HG02938 (cell line): ENCODE results near the gene MMAB.

ENCODE experiments used
- ATAC-seq: cut with Tn5 transposase; IDR thresholded peaks from one replicate; pipeline ENCODE4 v1.9.1; 2021; ENCODE audit warnings: mild to moderate bottlenecking, moderate library complexity; ENCODE audit not compliant: unreplicated experiment

The MMAB gene

DNA sequence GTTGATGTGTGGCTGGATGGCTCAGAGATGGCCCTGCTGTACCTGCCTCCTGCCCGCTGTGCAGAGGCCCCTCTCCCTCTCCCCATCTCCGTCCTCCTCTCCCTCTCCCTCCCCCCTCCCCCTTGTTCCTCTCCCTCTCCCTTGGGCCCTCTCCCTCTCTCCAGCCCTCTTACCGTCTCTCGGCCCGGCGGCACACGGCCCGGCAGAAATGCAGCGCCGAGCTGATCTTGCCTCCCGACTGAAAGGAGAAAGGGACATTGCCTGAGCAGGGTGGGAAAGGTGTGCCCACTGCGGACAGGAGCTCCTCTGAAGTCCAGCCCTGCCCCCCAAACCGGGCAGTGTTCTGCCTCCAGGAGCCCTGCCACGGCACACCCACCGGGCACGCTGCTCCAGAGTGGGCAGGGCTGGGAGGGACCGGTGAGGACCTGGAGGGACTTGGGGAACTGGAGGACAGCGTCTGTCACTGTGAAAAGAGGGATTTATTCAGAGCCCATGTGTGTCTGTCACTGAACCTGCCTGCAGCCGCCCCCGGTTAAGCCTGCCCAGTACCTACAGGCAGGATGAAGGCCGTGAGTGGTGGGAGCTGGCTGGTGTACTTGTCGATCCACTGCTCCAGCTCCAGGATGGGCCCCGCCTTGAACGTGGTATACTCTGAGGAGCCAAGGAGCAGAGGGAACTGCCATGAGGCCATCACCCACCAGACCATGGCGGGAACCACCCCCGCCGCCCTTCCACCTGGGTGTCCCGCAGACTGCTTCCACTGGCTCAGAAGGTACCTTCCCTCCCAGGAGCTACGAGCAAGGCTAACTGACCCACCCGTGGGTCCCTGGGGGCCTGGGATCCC lies 12.2 kb downstream of the MMAB start:
- no peak for ATAC-seq

DNA sequence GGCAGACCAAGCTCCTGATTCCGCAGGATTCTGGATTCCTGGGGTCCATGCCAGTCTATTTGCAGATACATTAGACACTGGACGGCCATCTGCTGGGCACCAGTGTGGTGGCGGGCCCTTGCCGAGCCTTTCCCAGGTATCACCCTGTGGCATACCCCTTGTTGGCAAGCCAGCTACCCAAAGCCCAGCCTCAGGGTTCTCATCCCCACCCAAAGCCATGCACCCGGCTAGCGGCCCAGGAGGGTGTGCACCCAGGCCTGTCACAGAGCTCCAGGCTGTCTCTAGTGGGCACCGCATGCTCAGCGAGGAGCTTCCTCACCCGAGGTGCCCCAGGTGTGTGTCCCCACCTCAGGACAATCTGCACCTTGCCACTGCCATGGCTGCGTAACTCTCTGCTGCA lies 13.7 kb downstream of the MMAB start:
- no peak for ATAC-seq

DNA sequence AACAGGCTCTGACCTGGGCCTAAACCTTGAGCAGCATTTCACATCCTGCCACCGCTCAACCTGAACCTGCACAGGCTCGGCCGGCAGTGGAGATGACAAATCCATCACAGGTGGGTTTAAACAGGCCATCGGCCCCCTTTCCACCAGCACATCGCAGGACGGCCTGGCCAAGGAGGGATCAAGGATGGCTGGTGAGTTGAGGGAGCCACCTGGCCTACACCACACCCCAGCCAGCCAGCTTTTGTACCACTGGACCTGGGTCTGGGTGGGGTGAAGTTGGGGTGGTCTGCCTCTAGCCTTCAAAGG lies 14.2 kb downstream of the MMAB start:
- no peak for ATAC-seq

DNA sequence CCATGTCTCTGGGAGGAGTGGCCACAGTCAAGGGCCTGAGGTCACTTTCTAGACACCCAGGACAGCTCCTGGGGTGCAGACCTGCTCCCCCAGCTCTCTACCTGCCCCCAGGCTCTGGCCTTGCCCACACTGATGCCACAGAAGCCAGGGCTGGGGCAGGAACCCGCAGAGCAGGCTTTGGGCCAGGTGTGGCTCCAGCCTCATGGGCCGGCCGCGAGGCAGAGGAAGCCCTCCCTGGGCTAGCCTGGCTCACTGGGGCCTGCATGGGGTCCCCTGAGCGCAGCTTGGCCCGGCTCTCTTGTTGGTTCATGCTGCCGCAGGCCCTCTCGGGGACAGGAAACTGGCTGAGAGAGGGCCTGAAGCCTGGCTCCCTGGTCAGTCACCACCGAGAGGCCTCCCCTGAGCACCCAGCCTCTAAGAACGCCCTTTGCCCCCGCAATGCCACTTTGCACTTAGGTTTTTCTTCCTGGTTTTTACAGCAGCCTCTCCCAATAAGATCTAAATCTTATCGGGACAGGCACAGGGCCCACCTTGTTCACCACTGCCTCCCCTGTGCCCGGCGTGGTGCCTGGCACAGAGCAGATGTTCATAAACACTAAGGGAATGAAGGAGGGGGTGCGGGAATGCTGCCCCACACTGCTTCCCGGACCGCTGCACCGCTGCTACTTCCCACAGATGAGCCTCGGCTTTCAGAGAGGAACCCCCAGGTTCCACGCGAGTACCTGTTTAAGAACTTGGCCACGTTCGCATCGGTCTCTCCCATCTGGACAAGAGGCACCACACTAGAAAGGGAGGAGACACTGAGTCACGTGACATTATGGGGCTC lies 14.7 kb downstream of the MMAB start:
- ATAC-seq = no peak

DNA sequence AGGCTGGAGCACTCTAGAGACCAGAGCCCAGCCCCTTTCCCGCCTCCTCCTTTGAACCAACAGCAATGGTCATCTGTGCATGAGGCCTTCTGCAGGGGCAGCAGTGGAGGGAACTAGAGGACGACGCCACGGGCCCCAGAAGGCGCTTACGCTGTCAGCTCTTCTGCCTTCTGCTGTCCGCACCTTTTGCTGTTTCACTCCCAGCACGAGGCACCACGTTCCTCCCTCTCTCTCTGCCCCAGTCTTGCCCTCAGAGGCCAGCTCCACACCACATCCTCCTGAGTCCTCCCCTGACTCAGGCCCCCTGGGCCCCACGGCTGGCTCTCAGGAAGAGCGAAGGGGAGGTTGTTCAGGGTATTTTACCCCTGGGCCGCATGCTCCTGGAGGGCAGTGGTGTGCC lies 15.5 kb downstream of the MMAB start:
- no peak for ATAC-seq

DNA sequence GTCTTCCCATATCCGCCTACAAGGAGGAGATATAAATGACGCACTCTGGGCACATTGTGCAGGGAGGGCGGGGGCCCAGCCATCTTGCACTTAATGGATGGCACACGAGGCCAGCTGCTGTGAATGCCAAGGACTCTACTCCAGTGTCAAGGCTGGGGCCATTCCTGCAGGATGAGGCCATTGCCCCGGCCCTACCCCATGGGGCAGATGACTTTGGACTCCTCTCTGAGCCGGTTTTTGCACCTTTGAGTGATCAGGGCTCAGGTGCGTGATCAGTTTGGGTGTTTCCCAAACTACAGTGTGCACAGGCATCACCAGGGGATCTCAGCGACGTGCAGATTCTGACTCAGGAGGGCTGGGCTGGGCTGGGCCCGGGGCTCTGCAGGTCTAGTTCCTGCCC lies 16.1 kb downstream of the MMAB start:
- ATAC-seq = no peak

DNA sequence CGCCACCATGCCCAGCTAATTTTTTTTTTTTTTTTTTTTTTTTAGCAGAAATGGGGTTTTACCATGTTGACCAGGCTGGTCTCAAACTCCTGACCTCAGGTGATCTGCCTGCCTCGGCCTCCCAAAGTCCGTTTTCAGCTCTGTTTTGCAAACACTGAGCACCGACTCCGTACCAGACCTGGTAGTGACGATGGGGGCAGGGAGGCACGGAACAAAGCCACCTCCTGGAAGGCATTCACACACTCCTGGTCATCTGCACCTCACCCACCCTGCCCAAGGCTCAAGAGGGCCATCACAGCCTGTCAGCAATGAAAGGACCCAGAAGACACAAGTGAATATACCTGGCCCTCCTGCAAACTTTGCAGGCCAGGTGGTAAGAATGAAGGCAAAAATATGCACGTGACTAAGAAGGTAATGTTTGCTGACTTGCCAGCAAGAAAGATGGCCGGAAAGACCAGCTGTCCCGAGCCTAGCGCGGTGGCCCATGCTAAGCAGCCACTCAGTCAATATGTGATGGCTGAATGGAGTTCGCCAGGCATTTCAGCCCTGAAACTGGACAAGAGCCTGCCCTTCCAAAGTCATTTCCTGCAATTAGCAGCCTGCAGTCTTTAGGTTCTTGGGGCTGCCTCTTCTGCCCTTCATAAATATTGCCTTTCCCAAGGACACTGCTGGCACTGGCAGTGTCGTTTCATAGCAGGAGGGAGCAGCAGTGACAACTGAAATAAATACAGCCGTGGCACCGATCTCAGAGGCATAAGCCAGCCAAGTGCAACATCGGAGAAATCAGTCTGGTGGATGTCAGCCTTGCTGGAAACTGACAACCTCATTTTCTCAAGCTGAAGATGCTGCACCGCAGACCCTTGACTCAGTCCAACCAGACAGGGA lies 17.6 kb downstream of the MMAB start:
- no peak for ATAC-seq

DNA sequence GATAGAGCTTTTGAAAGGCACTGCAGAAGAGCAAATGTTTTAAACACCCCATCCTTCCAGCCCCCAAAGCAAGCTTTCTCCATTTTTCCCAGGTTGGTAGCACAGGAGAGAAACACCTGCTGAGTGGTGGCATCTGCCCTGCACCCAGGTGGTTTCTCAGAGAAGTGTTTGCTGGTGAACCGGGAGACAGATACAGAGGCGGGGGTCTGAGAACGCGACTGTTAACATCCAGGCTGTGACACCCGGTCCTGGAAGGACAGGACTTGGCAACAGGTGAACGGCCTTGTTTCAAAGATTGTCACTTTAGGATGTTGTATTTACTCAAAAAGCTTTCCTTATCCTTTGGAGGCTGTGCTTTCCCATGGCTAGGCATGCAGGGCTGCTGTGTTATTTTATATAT lies 18.5 kb downstream of the MMAB start:
- ATAC-seq = no peak

DNA sequence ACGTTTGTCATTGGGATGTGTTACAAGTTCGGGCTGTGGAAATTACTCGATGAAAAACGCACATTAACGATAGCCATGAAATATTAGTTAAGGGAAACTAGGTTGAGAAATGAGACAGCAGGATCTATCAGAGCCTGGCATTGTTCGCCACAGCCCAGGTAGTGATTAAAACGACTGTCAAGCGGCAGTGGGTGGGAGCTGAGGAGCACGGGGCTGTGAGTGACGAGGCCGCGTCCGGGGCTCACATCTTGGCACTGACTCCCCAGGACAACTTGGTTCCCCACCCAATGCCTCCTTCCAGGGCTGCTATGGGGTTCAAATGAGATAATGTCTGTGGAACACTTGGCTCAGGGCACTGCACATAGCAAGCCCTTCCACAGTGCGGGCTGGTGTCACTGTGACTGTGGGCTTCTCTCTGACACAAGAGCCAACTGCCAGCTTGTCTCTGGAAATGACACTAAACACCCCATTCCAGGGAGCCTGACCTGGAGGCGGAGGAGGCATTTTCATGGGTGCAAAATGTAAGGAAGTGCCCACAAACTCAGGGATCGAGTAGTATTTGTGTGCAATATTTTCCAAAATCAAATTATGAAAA lies 19.3 kb downstream of the MMAB start:
- no peak for ATAC-seq

DNA sequence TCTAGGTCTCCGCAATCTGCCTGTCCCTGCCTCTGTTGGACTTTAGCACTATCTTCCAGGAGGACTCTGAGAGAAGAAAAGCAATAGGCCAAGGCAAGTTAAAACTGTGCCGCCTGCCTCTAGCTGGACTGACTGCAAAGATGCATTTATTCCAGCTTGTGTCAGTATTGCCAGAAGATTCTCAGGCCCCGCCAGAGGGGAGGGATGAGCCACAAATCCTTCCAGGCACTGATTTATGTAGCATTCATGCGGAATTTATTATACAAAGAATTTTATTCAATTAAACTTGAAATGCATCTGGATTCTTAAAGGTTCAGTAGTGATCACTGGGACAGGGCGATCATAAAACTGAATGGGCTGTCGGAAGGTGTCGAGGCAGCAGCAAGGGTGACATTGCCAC lies 19.8 kb downstream of the MMAB start:
- ATAC-seq = no peak

DNA sequence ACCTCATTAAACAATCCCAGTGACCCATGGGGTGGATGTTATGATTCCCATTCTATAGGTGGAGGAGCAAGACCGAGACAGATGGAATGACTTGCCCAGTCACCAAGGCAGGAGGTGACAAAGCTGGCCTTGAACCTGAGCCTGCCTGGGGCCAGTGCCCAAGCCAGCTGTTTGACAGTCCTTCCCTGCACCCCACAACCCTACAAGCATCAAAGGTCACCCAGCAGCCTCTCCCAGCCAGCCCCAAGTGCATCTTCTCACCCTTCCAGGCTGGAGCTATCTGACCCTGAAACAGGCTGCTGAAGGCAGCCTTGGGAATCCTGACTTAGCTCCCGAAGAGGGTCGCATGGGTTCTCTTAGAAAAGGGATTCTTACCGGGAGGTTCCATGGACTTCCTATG lies 20.3 kb downstream of the MMAB start:
- no peak for ATAC-seq

DNA sequence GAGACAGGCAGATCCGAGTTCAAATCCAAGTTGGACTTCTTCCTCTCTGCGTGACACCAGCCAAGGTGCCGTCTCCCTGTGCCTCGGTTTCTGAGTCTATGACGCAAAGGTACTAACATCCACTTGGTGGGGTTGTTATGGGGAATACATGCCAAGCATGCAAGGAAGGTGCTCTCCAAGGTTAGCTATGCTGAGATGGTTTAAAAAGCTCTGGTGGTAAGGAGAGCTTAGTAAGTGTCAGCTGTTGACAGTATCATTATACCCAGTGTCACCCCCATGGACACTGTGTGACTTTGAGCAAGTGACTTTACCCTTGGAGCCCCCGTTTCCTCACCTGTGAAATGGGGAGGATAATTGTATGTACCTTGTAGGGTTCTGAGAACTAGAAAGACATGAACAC lies 22.2 kb downstream of the MMAB start:
- no peak for ATAC-seq

DNA sequence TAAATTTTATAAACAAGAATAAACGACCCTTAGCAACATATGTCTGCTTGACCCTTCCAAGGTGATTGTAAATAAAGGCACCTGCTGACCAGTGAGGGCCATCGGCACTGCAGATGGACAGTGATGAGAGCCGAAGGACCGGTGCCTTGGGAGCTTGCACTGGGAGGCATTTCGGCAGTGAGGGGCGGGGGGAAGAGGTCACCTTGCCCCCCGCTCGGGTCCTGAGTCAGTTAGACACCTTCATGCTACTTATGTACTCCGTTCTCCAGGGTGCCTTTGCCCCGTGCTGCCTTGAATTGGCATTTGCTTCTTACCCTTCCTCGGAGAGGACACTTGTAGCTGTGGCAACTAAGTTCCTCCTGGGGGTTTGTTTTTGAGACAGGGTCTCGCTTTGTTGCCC lies 23.0 kb downstream of the MMAB start:
- no peak for ATAC-seq

DNA sequence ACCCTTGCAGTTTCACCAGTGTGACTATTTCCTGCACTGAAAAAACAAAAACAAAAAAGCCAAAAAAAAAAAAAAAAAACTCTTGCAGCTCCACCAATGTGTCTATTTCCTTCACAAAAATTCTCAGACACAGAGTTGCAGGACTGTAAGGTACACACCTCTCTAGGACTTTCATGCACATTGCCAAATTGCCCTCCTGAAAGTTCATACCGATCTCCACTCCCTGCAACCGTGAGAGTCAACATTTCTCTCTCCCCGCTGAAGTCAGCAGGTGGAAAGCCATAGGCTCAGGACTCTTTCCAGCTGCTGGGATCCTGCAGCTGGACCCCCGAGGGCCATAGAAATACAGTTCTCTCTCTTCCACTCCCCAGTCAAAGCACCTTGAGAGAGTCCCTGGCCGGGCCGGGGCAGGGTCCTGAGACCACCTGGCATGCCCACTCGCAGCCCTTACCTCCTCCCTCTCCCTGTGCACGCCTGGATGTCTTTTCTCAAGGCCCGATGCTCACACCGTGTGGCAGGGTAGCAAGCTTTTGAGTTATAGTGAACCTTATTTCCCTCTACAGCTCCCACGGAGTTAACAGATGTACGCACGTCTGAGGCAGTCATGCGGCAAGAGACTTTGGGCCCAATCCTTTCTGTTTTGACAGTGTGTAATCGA lies 23.6 kb downstream of the MMAB start:
- no peak for ATAC-seq

DNA sequence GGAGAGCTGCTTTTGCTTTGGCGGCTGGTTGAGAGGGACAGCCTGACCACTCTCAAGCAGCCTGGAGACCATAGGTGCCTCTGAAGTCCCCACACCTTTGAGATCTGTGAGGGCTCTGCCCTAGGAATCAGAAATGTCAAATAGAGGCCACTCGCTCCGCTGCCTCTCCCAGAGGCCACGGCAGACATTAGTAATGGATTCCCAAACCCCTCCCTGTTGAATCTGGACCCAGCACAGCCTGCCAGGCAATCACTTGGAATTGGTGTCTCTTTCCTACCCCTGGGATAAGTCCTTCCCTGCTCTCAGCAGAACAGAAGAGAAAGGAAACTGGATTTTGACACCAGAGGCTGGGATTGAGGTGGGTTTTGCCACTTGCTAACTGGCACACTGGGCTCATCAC lies 25.0 kb downstream of the MMAB start:
- no peak for ATAC-seq

DNA sequence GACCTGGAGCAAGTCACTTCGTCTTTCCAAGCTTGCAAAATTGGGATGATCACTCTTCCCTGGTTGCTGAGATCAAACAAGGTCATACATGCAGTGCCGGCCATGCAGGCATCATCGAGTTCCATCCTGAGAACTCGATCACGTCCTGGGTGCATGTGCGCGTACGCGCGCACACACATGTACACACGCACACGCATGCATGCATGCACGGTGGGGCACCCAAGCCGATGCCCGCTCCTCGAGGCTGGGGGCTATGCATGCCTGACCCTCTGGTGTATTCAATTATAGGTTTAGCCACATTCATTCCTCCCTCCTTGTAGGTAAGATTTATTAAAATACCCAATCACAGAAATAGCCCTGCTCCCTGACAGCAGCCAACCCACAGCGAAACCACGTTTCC lies 26.0 kb downstream of the MMAB start:
- no peak for ATAC-seq

DNA sequence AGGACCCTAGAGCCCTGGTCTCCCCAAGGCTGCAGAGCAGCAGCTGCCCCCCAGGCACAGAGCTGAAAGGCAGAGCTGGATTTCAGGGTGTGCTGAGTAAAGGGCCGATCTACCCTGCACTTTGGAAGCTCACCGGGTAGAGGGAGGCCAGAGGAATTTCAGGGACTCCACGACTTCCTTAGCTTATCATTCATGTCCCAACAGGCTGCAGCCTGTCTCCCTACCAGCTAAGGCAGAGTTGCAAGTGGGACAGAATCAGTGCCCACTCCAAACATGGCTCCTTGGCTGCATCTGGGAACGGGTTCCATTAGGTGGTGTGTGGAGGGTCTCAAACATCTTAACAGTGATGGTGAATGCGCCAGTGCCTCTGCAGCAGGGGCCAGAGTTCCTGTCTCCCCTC lies 27.5 kb downstream of the MMAB start:
- ATAC-seq = no peak

DNA sequence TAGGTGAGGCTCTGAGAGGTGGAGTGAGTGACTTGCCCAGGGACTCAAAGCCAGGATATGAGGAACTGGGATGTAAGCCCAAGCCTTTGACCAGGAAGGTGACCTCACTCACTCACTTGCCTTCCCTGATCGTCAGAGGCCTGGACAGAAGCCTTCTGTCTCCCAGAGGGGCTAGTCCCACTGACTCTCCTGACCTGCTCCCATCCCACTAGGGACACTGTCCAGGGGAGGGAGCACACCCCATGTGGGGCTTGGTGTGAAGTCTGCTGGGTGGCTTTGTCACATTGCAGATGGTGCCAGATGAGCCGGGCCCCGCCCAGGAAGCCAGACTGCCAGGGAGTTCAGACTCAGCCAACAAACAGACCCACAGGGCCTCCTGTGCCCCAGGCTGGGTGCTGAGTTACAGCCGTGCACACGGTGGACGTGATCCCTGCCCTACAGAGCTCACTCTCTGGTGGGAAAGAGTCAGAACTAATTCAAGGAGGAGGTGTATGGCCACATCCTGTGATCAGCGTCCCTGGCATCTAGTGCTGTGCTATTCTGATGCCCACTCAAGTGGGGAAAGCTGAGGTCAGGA lies 28.3 kb downstream of the MMAB start:
- no peak for ATAC-seq

DNA sequence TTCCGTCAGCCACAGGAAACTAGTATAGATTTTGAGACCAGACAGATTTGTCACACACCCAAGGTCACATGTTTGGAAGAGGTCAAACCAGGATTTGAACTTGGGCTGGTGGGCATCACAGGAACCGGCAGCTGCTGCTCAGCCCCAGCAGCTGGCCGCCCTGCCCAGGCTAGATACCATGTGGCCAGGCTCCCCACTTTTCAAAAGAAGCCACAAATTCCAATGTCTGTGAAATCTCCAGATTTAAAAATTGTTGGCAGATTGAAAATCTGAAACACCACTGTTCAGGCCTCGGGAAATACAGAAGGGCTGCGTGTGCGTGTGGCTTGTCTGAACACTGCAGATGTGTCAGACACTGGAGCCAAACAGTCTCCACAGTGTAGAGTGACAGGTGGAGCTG lies 30.4 kb downstream of the MMAB start:
- no peak for ATAC-seq

DNA sequence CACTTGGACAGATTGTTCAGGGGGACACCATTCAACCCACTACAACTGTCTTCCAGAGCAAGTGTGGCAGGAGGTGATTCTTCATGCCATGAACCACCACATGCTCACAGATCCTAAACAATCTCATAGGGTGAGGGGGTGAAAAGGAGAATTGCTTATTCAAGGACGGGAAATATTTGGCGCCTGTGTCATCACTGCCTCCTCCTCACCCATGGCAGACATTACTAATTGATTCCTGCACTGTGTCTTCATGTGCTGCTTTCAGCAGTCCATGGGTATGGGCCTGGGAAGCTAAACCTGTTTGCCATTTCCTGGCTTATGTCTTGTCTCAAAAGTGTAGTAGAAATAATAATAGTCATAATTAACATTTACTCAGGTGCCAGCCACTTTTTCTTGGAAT lies 31.3 kb downstream of the MMAB start:
- no peak for ATAC-seq

DNA sequence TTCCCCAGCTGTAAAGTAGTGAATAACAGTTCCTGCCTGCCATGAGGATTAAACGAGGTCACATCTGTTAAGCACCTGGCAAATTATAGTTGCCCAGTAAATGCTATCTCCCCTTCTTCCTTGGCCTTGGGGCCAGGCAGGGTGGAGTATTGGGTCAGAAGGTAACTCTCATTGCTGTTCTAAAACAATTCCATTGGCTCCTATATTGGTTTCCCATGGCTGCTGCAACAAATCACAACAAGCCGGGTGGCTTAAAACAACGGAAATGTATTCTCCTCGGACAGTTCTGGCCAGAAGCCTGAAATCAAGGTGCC lies 31.9 kb downstream of the MMAB start:
- ATAC-seq = no peak
